Stimulated activated CD8-positive, alpha-beta memory T cell treated with anti-CD3 and anti-CD28 coated beads, Interleukin-4, amount 100 ng/mL, for 48 hours (primary cell): ENCODE measurements around the gene CCDC157.

Experiments used
- DNase-seq: peaks from one replicate; pipeline ENCODE4 v3.0.0-alpha.2; 2020

CCDC157 gene

GRCh38 chr22:30356449-30357235 is at the start of gene CCDC157, which contains the start of gene SF3A1:
Gene CCDC157, plus strand, starts transcription at chr22:30357007. Its CDS starts 8,994 bp downstream, at chr22:30366001.
Gene SF3A1, minus strand, starts transcription at chr22:30356894. Its CDS starts 102 bp downstream, at chr22:30356792.
- DNase-seq: peak; percentile 91

GRCh38 chr22:30307041-30307574 is 49.7 kb upstream of the CCDC157 start:
- DNase-seq: no peak

GRCh38 chr22:30308093-30308492 is 48.7 kb upstream of the CCDC157 start:
- DNase-seq: no peak

GRCh38 chr22:30308518-30309230 is 48.1 kb upstream of the CCDC157 start:
- DNase-seq: no peak

GRCh38 chr22:30309951-30310741 is 46.7 kb upstream of the CCDC157 start:
- no peak for DNase-seq

- no peak for DNase-seq
These were observed 45.7 kb upstream of the CCDC157 start for GRCh38 chr22:30310881-30311771.

- DNase-seq: no peak
These were observed 44.8 kb upstream of the CCDC157 start for GRCh38 chr22:30312053-30312452.

GRCh38 chr22:30313527-30314363 is 43.1 kb upstream of the CCDC157 start:
- DNase-seq: no peak

- peak; percentile 63 for DNase-seq
These were observed 41.9 kb upstream of the CCDC157 start for GRCh38 chr22:30314915-30315314.

- DNase-seq: no peak
These were observed 40.7 kb upstream of the CCDC157 start for GRCh38 chr22:30315962-30316576.

GRCh38 chr22:30317778-30318177 is 39.0 kb upstream of the CCDC157 start:
- no peak for DNase-seq

- no peak for DNase-seq
These were observed 37.9 kb upstream of the CCDC157 start for GRCh38 chr22:30318799-30319419.

- DNase-seq: no peak
These were observed 36.7 kb upstream of the CCDC157 start for GRCh38 chr22:30320021-30320556.

GRCh38 chr22:30321461-30321860 is 35.3 kb upstream of the CCDC157 start:
- no peak for DNase-seq

- no peak for DNase-seq
These were observed 33.6 kb upstream of the CCDC157 start for GRCh38 chr22:30323246-30323645.

GRCh38 chr22:30324014-30324730 is 32.6 kb upstream of the CCDC157 start:
- DNase-seq: no peak

- no peak for DNase-seq
These were observed 31.6 kb upstream of the CCDC157 start for GRCh38 chr22:30325065-30325720.

- no peak for DNase-seq
These were observed 31.0 kb upstream of the CCDC157 start for GRCh38 chr22:30325724-30326254.
